GM21367 (cell line): ENCODE measurements around the gene SLC35B1.
"Not testable (repeated sequence)": the region's sequence is repeated elsewhere in the genome, so short reads cannot be mapped to it uniquely, and the experiment has no call there.

Experiments used
- ATAC-seq: cut with Tn5 transposase; IDR thresholded peaks from one replicate; pipeline ENCODE4 v1.9.1; 2021; ENCODE audit not compliant: unreplicated experiment

The SLC35B1 gene

GRCh38 chr17:49674507-49674906, 33.3 kb downstream of the SLC35B1 start:
- no peak for ATAC-seq

- not testable (repeated sequence) for ATAC-seq
These were observed 34.1 kb downstream of the SLC35B1 start for GRCh38 chr17:49673679-49674078.

- ATAC-seq: no peak
These were observed 37.1 kb downstream of the SLC35B1 start for GRCh38 chr17:49670641-49671040.

GRCh38 chr17:49670002-49670401, 37.8 kb downstream of the SLC35B1 start:
- no peak for ATAC-seq

- ATAC-seq: no peak
These were observed 39.9 kb downstream of the SLC35B1 start for GRCh38 chr17:49667854-49668253.

GRCh38 chr17:49664706-49665211, 43.0 kb downstream of the SLC35B1 start:
- no peak for ATAC-seq

- ATAC-seq: no peak
These were observed 47.9 kb downstream of the SLC35B1 start for GRCh38 chr17:49659661-49660382.

GRCh38 chr17:49656247-49656646, 51.5 kb downstream of the SLC35B1 start:
- ATAC-seq: no peak
